Ishikawa (cell line): ENCODE results near the gene NYNRIN.

Experiments
- CEBPB ChIP-seq: IDR thresholded peaks from 2 replicates; pipeline ENCODE4 v1.6.1; 2012
- NFIC ChIP-seq: IDR thresholded peaks from 2 replicates; pipeline ENCODE4 v1.6.1; 2012
- TCF12 ChIP-seq: IDR thresholded peaks from 2 replicates; pipeline ENCODE4 v1.6.1; 2012; ENCODE audit warnings: low read depth
- TEAD4 ChIP-seq: IDR thresholded peaks from 2 replicates; pipeline ENCODE4 v1.6.1; 2012
- ZBTB7A ChIP-seq: IDR thresholded peaks from 2 replicates; pipeline ENCODE4 v1.6.1; 2012; ENCODE audit warnings: low read depth
- TF ChIP-seq, protein P1 (sequence below): IDR thresholded peaks from 2 replicates; pipeline ENCODE4 v1.6.1; 2012; ENCODE audit warnings: low read depth, mild to moderate bottlenecking

- TF ChIP-seq, protein P1, sequence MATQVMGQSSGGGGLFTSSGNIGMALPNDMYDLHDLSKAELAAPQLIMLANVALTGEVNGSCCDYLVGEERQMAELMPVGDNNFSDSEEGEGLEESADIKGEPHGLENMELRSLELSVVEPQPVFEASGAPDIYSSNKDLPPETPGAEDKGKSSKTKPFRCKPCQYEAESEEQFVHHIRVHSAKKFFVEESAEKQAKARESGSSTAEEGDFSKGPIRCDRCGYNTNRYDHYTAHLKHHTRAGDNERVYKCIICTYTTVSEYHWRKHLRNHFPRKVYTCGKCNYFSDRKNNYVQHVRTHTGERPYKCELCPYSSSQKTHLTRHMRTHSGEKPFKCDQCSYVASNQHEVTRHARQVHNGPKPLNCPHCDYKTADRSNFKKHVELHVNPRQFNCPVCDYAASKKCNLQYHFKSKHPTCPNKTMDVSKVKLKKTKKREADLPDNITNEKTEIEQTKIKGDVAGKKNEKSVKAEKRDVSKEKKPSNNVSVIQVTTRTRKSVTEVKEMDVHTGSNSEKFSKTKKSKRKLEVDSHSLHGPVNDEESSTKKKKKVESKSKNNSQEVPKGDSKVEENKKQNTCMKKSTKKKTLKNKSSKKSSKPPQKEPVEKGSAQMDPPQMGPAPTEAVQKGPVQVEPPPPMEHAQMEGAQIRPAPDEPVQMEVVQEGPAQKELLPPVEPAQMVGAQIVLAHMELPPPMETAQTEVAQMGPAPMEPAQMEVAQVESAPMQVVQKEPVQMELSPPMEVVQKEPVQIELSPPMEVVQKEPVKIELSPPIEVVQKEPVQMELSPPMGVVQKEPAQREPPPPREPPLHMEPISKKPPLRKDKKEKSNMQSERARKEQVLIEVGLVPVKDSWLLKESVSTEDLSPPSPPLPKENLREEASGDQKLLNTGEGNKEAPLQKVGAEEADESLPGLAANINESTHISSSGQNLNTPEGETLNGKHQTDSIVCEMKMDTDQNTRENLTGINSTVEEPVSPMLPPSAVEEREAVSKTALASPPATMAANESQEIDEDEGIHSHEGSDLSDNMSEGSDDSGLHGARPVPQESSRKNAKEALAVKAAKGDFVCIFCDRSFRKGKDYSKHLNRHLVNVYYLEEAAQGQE: no peak
- TF ChIP-seq NFIC (no peak), CEBPB (no peak), TEAD4 (no peak), TCF12 (no peak), ZBTB7A (no peak)
Observed at GRCh38 chr14:24376448-24377070, 22.2 kb upstream of the NYNRIN start.
